Stimulated activated CD8-positive, alpha-beta memory T cell treated with anti-CD3 and anti-CD28 coated beads, Interleukin-15, amount 100 ng/mL, for 24 hours (primary cell): ENCODE data around the gene CNIH2.
A peak's percentile ranks its signal among the peaks of the same experiment; 100 is the strongest.
"Not testable (repeated sequence)": the region's sequence is repeated elsewhere in the genome, so short reads cannot be mapped to it uniquely, and the experiment has no call there.

Experiments used
- DNase-seq: peaks from one replicate; pipeline ENCODE4 v3.0.0-alpha.2; 2020; ENCODE audit warnings: low read depth

The CNIH2 gene

DNA sequence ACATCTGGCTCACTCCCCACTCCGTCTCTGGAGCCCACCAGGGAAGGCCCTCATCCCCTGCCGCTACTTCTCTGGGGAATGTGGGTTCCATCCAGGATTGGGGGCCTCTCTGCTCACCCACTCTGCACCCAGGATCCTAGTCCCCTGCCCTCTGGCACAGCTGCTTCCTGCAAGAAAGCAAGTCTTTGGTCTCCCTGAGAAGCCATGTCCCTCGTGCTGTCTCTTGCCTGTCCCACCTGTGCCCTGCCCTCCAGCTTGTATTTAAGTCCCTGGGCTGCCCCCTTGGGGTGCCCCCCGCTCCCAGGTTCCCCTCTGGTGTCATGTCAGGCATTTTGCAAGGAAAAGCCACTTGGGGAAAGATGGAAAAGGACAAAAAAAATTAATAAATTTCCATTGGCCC is 911 bp upstream of the CNIH2 start:
- DNase-seq: not testable (repeated sequence)

- DNase-seq: no peak
Observed at GRCh38 chr11:66278363-66279091, 552 bp downstream of the CNIH2 start.

DNA sequence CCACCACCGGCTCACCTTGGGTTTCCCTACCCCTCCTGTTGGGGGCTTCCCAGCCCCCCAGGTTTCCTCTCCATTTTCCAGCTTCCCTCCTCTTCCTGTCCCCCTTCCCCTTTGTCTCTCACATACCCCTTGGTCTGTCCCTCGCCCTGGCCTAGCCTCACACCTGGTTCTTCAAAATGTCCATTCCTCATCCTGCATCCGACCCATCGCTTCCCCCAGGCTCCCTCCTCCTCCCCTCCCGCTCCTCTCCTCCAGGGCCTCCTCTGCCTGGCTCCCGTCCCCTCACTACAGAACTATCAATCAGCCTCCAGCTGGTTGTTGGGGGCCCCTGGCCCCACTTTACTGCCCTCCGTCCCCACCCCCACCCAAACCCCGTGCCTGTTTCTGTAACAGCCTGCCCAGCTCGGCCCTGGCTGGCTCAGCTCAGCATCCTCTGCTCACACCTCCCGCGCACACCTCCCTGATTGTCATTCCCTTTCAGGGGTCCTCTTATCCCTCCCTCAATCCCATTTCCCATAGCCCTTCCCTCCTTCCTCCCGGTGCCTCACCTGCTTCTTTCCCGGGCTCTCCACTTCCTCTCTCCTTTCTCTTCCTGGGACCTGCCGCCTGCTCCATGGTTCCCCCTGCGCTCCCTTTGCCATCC is 1.2 kb downstream of the CNIH2 start:
- DNase-seq: no peak

GRCh38 chr11:66280428-66280827 is 2.5 kb downstream of the CNIH2 start:
- no peak for DNase-seq

- DNase-seq: no peak
Observed at GRCh38 chr11:66281001-66281400, 3.0 kb downstream of the CNIH2 start.

- no peak for DNase-seq
Observed at GRCh38 chr11:66281776-66282467, 3.9 kb downstream of the CNIH2 start.

- peak; percentile 100 for DNase-seq
Observed at GRCh38 chr11:66282468-66283455, 4.8 kb downstream of the CNIH2 start.

DNA sequence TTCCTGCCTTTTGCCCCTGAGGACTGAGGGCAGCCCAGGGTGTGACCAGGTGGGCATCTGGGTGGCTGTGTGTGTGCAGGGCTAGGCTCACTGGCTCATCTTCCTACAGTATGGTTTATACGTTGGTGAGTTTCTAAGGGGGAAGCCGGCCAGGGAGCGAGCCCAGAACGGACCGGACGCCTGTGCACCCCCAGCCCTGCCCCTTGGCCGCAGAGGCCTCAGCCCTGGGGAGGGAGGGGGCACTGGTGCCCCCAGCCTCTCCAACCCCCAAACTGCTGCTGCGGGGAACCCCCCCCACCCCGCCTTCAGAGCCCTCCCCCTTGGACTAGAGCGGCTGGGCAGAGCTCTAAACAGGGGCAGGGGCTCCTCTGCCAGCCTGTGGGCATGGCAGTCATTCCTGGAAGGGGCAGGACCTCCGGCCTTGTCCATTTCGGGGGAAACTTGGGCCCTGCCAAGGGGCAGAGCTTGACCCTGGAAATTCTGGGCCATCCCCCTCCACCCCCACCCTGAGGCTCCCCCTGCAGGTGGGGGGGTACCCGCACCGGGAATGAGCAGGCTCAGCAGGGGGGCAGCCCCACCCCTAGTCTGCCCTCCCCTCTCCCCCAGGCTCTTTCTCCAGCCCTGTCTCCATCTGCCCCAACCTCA is 5.6 kb downstream of the CNIH2 start:
- DNase-seq: no peak

DNA sequence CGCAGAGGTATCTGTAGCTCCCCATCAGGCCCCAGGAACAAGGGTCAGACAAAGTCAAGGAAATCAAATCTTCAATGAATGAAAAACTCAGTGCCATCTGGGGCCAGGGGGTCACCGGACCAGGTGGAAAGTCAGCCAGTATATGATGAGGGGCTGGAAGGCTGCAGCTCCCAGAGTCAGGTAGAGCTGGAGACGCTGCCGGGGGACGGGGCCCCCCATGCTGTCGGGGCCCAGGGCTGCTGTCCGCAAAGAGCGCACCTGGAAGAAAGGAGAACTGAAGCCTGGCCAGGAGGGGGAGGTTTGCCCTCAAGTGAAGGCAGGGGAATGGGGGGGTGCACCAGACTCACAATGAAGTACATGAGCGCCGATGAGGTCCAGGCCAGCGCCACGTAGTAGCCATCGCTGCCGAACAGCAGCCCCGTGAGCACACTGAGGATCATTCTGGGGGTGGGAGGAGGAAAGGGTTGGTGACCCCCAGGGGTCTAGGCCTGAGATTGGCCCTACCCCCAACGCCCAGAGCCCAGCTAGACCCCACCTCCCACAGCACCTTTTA is 6.6 kb downstream of the CNIH2 start:
- no peak for DNase-seq

- no peak for DNase-seq
Observed at GRCh38 chr11:66285250-66285947, 7.4 kb downstream of the CNIH2 start.

DNA sequence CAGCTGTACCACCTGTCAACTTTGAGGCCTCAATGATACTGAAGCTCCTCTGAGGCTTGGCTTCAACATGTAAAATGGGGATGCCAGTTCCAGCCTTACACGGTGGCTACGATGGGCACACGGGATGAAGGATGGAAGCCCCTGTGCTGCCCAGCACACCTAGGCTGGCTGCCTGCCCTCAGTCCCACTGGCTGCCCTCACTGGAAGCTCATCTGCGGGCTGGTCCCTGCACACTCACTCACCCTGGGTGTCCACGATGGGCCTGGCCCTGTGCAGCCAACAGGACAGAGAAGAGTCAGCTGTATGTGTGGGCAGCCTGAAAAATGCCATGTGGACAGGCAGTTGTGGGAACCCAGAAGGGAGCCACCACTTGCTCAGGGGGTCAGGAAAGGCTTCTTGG is 8.7 kb downstream of the CNIH2 start:
- no peak for DNase-seq

DNA sequence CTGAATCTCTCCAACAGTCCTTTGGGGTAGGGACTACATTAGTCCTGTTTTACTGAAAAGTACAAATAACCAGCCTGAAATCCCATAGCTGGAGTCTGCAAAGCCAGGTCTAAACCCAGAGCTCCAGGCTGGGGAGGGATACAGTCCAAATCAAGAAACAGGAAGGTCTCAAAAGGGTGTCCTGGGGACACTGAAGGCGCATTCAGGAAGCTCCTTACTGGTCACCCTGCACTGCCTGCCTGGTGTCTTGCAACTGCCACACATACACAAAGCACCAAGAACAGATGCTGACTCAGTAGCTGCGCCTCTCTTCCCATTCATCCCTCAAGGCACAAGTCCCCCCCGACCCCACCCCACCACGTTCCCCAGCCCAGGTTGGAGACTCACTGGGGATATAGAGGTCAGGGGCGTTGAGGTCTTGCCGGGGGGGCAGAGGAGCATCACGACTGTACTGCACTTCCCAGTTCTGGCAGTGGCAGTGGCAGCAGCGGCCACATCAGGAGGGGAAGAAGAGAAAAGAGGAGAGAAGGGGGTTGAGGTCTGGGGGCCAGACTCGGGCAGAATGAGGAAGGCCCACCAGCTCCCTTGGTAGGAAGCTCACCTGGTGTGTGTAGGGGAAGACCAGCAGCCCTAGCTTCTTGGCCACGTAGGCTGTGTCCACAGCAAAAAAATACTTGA is 9.4 kb downstream of the CNIH2 start:
- DNase-seq: no peak

DNA sequence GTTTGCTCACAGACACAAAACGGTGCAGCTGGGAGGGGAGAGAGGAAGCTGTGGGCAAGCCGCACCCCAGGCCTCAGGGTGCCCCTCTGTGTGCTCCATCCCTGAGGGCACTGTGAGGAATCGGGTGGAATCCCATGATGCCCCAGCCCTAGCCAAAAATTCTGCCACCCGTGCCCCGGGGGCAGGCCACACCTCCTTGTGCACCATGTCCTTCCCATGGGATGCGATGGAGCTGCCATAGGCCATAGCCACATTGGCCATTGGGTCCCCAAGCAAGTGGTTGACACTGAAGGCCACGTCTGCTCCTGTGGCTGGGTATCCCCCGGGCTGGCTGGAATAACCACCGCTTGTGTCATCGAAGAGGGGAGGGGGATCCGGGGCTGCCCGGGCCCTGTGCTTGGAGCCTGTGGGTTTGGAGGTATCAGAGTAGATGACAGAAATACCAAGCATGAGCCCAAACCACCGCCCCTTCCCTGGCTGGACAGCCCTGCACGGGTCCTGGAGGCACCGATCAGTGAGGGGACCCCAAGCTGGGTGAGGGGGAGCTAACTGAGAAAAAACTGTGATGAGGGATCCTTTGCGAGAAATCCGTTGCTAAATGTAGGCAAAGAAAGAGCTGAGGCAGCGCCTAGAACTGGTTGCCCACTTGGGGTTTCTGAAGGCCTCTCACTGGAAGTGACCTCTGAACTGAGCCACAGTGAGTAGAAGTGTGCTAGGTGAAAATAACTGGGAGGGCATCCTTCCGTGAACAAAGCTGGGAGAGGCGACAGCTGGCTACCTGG is 10.1 kb downstream of the CNIH2 start:
- DNase-seq: no peak

DNA sequence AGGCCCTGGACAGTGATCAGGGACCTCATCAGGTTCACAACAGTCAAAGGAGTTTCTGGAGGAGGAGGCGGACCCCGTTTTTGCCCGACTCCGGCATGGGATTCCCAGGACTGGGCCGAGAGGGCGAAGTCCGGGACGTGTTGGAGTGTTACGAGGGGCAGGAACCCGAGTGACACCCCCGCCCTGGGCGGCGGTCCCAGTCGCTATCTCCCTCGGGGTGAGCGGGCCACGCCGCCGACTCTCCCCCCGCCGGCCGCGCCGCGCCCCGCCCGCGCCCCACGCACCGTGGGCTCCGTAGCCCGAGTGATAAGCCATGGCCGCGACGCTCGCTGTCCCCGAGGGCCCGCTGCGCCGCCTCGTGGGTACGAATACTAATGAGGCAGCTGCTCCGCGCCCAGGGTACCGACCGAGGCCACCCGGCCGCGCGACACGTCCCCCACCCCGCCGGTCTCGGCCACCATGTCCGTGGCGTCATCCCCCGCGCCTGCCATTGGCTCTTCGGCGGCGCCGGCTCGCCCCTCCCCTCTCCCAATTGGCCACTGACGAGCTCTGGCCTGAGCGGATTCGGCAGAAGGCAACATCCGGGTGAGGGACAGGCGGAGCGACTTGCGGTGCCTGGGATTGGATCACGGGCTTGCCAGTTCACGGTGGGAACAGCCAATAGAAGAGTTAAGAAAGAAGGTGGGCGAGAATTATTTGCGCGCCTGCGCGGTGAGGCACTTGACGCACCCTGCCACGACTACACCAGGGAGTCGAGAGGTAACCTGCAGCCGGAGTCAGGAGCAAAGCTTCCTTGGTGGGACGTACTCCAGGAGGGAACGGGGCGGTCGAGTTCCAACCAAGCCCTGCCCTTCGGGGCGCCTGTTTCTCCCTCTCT is 10.9 kb downstream of the CNIH2 start, which contains the start of gene YIF1A:
YIF1A (minus strand) TSS at position 473 of the 877 bp plus-strand sequence; CDS start at position 315, 158 bp downstream.
- DNase-seq: peak; percentile 86

DNA sequence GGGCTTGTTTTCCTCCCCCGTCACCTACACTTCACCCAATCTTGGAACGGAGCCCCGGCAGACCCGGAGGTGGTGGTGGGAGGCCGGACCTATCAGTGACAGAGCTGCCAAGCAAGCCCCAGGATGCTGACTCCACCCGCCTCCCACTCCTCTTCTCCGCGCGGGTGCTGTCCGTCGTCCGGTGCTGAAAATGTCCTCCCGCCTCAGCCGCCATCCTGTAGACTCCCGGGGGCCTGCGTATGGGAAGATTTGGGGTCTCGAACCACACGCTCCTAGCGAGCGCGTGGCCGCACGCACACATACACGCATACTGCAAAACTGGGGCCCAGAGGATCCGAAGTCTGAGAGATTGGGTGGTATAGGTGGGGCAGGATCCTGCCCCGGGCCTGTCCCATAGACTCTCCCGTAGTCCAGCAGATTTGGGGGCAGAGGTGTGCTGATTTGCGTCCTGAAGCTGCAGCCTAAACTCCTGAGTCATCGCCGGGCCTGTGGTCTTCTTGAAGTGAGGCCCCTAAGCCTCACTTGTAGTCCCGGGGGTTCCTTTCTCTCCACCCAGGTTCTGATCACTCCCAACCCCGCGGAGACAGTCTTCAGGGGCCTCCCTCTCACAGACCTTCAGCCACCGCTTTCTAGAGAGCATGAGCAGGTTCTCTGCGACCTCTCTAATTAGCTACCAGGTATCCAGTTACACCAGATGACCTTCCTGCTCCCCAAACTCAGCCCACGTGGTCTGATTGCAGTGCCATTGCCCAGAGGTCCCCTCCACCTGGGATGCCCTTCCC is 11.8 kb downstream of the CNIH2 start:
- DNase-seq: peak; percentile 59

GRCh38 chr11:66290330-66290621 is 12.3 kb downstream of the CNIH2 start:
- DNase-seq: no peak

- no peak for DNase-seq
Observed at GRCh38 chr11:66291303-66291705, 13.3 kb downstream of the CNIH2 start.
